ENCODE data around the gene MICALL2.

Gene MICALL2

DNA sequence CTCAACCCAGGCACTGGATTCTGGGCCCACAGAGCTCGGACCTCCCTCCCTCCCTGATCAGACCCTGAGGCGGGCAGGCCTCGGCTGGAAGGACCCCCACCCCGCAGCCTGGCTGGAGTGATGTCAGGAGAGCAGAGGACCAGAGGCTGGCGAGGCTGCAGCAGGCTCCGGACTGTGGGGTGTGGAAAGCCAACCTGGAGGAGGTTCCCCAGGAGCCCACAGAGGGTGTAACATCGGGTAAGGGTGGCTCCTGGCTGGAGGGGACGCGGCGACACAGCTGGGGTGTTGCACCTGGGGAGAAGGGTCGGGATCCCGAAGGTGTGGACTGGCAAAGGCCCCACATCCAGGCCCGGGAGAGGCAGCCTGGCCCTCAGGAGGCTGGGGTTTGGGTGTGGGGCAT lies 8.9 kb upstream of the MICALL2 start:
- DNase-seq (ENCODE audit: low read depth, low spot score) = no peak

DNA sequence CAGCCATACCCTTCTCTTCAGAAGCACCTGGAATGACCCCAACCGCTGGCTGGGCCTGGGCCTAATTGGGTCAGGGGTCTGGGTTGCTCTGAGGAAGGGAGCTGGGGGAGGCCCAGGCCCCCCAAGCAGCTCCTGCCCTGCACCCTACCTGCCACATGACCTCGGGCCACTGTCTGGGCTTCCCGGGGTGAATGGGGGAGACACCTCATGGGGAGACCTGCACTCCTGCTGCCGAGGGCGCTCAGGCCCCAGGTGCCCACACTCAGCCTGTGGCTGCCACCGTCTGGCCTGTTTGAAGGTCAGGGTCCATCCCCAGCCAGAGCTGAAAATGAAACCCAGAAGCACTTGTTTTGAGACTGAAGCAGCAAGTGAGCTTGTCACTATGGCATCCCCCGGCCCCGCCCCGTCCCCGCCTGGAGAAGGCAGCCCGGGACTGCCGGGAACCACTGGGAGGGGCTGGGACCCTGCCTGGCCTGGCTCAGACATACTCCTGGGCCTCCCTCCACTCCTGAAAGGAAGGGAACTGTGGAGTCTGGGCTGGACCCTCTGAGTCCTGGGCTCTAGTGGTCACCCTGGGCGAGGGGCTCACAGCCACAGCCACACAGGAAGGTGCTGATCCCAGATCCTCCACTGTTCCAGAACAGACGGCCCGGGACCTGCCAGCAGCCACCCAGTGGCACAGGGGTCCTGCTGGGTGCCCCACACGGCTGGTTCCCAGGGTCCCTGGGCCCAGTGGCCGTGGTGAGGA lies 7.4 kb upstream of the MICALL2 start:
- no peak for DNase-seq (ENCODE audit: low read depth, low spot score)

DNA sequence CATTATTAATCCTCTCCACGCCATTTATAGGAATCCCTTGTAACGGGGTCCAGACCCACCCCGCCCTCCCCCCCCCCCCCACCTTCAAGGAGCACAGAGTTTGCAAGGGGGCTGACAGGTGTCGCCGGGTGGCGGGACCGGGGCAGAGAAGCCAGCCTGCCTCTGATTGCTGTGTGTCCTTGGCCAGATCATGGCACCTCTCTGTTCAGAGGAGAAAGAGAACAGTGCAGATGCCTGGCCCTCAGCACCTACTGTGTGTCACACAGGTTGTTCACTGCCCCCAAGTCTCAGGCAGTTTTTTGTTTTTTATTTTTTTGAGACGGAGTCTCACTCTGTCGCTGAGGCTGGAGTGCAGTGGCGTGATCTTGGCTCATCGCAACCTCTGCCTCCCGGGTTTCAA lies 5.4 kb upstream of the MICALL2 start:
- no peak for DNase-seq (ENCODE audit: low read depth, low spot score)

DNA sequence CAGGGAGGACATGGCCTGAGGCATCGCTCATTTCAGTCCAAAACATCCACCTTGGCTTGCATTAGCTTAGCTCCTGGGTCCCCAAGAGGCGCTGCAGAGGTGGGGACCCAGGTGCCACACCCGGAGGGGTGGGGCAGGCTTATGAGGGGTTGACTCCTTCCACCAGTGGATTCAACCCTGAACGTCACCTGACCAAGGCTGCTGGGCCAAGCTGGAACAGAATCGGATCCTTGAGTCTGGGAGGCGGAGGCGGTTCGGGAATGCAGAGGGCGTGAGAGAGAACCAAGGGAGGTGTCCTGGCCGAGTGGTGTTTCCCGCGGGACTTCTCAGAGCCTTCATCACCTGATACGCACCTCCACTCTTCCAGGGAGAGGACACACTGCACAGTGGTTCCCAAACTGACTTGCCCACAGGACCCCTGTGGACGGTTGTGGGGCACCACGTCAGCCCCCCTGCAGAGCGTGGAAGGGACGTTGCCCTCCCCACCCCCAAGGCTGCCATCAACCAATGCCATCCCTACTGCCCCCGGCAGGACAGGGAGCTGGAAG lies 4.5 kb upstream of the MICALL2 start:
- DNase-seq (ENCODE audit: low read depth, low spot score) = no peak

DNA sequence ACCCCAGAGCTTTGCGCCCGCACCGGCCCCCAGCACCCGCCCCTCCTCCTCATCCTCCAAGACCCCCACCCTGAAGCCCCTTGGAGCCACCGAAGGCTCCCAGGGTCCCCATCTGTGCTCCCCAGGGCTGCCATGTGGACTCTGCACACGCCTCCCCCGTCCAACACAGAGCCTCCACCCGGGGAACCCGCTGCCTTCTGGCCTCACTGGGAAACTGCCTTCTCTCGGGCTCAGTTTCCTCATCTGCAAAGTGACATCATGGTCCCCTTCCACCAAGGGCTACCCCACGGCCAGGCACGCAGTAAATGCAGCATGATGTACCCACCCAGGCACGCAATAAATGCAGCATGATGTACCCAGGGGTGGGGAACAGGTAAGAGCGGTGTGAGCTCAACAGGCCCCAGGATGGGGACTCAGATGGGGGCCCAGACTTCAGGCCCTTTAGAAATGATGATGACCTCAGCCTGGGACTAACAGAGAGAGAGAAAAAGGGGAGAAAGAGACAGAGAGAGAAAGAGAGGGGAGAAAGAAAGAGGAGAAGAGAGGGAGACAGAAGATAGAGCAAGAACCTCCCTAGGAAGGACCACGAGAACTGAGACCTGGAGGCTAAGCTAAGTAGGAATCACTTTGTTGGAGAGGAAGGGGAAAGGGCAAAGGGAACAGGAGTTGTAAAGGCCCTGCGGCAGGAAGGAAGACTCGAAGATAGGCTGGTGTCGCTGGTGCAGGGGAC lies 2.5 kb upstream of the MICALL2 start:
- no peak for DNase-seq (ENCODE audit: low read depth, low spot score)

DNA sequence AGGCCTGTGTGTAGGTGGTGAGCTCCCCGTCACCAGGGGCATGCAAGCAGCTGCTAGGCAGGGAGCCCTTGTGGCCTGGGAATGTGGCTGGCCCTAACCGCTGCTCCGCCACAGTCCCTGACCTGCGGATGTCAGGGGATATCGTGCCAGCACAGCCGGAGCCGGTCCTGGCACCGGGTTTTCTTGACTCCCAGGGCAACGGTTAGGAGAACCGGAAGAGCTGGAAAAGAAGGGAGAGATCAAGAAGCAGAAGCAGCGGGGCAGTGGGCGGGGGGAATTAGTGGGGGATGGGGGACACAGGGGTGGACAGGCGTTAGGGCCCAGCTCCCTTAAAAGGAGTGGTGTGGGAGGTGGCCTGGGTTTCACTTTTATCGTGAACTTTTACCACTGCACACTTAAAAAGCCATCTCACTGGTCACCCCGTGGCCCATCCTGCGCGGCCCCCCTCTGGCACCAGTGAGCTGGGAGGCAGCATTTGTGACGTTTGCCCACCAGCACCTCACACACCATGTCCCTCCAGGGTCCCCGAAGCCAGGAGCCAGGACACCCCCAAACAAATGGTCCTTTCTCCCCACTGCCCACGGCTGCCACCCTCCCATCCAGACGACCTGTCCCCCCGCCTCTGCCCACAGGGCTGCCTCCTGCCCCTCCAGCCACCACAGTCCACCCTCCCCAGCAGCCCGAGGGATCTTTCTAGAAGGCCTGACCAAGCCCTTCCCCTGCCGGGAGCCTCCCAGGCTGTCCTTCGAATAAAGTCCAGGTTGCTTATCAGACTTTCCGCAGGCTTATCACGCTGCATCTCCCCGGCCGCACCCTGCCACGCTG lies 1.8 kb upstream of the MICALL2 start:
- no peak for DNase-seq (ENCODE audit: low read depth, low spot score)

DNA sequence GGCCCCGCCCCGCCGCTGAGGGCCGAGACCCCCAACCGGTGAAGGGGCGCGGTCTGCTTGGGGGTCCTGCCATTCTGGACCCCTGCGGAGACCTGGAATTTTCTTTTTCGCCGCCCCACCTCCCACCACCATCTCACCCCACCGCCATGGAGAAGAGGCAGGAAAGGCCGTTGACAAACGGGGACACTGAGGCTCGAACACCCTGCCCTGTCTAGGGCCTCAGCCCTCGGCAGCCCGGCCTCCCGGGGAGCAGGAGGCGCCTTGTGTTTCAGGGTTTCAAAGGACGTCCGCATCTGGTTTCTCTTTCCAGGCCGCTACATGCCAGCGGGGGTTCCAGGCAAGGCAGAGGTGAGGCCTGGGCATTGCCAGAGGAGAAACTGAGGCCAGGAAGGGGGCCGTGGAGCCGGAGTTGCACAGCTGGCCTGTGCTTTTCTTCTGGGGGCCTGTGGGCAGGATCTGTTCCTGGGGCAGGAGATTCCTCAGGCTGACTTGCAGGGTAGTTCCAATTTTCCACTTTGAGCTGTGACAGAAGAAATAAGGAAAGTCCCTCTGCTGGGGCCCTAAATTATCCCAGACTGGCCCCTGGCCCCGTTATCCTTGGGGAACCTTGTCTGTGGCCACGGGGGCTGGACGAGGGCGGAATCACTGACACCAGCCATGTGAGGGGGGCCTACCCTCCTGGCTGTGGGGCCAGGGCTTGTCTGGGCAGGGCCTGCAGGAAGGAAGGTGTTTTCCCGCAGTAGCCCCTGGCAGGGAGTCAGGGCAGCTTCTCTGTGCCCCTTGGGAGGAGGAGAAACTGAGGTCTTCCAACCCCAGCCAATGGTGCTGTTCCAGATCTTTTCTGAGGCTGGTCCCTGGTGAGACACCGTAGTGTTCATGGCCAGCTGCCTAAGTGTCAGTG lies 900 bp upstream of the MICALL2 start:
- no peak for DNase-seq (ENCODE audit: low read depth, low spot score)

DNA sequence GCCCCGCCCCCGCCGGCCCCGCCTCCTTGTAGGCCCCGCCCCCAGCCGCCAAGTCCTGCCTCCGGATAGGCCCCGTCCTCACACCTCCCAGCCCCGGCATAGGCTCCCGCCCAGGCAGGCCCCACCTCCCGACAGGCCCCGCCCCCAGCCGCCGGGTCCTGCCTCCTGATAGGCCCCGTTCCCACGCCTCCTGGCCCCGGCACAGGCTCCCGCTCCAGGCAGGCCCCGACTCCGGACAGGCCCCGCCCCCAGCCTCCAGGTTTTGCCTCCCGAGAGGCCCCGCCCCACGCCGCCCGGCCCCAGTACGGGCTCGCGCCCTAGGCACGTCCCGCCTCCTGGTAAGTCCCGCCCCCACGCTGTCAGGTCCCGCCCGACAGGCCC lies 232 bp upstream of the MICALL2 start:
- peak; percentile 71 for DNase-seq (ENCODE audit: low read depth, low spot score)

DNA sequence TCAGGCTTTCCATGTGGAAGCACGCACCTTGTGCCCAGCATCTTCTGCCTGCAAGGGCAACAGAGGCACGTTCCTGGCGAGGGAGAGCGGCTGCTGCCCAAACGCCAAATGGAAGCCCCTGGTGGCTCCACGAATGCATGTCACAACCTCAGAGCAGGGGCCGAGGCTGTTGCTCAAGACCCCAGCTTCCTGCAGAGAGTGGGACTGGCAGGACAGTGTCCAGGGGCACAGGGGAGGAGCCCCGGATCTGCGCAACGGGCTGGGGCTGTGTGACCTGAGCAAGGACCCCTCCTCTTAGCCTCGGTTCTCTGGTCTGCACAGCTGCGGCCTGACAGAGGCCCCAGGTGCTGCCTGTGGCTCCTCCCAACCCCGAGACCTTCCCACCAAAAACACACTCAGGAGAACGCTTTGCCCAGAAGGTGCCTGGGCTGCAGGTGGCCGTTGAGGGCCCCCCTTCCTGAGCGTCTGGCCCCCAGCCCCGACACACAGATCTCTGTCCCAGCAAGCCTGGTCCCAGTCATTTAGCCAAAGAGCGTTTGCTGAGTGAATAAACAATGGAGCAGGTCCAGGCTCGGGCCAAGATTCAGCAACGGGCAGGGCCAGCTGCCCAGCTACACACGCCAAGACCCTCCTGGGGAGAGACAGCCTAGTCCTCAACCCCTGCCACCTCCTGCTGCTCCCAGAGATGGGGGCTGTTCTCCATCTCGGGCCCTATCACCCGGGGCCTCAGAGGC lies 1.2 kb downstream of the MICALL2 start:
- no peak for DNase-seq (ENCODE audit: low read depth, low spot score)

DNA sequence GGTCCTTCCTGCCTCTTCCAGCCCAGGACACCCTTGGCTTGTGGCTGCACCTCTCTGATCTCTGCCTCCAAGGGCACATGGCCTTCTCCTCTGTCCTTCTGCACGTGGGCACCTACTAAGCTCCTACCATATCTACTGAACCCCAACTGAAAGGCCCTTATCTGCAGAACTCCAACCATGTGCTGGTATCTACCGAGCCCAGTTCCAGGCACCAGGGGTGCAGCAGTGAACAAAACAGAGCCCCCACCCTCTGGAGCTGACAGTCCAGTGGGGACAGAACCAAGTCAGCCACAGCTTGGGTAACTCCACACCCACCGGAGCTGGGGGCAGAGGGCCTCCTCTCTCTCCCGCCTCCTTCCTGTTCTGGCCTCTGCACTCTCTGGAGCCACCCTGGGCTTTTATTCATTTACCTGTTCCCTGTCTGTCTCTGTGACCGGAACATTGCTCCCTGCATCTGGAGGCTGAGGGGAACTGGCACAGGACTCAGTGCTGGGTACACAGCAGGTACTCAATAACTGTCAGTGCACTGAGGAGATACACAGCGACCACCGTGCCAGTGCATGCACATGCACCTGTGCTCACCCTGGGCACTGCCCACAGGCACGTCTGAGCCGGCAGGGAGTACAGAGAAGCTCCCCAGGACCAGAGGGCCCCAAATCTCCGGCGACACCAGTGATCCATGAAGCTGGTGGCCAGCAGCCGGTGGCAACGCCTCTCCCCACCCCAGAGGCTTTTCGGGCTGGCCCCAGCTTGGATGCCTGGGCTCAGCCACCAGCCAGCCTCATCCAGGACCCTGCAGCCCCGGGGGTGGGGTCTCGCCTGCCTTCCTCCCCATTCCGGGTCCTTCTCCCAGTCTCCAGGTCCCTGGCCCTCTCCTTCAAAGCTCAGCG lies 2.0 kb downstream of the MICALL2 start:
- no peak for DNase-seq (ENCODE audit: low read depth, low spot score)

DNA sequence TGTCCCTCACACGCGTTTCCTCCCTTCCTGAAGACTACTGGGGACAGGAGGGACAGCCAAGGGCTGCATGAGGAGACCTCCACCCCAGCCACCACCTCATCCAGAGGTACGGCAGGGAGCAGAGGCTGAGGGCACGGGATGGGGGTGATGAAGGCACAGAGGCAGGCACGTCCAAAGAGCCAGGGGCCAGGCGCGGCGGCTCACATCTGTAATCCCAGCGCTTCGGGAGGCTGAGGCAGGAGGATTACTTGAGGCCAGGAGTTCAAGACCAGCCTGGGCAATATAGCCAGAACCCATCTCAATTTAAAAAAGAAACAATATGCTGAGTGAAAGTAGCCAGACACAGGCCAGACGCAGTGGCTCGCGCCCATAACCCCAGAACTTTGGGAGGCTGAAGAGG lies 3.3 kb downstream of the MICALL2 start:
- no peak for DNase-seq (ENCODE audit: low read depth, low spot score)

DNA sequence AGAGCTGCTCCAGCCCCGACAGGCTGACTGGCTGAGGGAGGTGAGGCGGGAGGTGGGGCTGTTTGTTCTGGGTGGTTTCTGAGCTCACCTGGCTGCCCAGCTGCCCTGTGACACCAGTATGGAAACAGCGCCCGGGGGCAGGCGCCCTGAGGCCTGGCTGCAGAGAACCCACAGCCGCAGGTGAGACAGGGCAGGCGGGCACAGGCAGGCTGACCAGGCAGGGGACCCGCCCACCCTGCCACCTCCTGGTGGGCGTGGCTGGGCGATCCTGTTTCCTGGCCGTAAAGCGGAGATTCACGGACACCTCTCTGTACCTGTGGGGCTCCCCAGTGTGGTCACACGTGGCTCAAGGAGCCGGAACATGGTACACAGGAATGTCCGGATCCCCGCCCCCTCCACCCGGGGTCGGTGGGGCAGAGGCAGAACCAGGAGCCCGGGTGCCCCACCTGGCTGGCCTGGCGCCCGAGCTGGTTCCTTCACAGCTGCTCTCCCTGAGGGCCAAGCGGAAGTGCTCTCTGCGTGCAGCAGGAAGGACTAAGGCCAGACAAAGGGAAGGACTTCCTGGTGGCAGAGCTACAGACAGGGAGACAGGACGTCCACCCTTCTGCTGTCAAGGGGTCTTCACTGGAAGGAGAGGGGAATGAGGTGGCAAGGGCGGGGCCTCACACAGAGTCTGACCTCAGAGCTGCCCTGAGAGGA lies 3.9 kb downstream of the MICALL2 start:
- no peak for DNase-seq (ENCODE audit: low read depth, low spot score)

DNA sequence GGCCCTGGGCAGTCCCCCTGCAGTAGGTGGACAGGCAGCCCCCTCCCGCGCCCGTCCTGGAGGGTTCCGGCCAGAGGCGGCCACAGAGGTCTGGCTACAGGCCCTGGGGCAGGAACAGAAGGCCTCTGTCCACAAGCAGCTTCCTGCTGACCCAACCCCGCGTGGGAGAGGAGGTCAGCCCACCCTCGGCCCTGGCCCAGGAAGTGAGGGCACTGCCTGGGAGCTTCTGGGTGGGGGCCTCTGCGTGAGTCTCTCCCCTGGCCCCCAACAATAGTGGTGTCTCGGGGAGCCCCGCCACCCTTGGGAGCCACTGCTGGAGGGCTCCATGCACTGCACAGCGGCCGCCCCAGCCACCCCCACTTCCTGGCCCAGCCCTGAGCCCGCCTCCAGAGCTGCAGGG lies 4.7 kb downstream of the MICALL2 start:
- no peak for DNase-seq (ENCODE audit: low read depth, low spot score)

DNA sequence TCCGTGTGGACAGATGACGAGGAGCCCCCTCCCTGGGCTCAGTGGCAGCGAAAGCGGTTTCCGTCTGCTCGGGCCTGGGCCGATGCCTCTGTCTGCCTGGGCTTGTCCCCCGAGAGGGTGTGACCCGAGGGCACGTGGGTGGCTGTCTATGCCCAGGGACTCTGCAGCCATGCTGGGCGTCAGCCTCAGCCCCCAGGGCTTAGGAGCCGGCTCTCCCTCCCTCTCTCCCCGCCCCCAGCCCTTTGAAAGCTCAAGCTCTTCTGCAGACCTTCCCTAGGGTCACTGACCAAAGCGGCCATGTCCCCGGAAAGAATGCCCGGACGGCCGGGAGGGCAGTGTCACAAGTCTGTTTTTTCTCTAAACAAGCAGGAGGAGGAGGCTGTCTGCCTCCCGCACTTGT lies 7.1 kb downstream of the MICALL2 start:
- DNase-seq (ENCODE audit: low read depth, low spot score) = no peak

DNA sequence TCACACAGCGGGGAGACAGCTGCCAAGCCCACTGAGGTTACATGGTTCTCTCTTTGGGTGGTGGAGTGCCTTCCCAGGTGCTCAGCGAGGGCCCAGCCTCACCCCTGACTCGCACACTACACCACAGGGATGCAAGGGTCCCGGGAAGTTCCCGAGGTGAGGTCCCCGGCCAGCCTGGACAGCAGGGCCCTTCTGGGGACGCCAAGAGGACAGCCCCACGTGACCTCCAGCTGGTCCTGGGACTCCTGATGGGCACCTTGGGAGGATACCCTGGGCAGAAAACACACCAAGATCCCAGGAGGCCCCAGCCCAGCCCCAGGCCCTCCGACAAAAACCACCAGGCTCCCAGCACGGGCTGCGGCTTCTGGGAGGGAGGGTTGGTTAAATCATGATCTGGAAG lies 8.3 kb downstream of the MICALL2 start:
- no peak for DNase-seq (ENCODE audit: low read depth, low spot score)

DNA sequence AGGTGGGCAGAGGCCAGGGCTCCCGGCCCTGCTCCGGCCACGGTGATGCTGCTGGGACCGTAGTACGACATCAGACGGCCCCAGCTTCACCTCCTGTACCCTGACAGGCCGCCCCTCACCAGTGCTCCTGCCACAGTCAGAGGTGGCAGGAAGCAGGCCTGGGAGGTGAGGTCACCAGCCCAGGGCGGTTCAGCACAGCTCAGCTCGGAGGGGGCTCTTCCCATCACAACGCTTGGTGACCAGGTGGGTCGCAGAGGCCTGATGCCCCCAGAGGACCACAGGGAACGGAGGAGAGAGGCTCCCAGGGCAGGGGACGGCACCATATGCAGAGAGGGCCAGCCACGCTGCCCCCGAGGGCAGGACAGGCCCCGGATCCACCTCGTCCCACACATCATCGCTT lies 8.8 kb downstream of the MICALL2 start:
- no peak for DNase-seq (ENCODE audit: low read depth, low spot score)

DNA sequence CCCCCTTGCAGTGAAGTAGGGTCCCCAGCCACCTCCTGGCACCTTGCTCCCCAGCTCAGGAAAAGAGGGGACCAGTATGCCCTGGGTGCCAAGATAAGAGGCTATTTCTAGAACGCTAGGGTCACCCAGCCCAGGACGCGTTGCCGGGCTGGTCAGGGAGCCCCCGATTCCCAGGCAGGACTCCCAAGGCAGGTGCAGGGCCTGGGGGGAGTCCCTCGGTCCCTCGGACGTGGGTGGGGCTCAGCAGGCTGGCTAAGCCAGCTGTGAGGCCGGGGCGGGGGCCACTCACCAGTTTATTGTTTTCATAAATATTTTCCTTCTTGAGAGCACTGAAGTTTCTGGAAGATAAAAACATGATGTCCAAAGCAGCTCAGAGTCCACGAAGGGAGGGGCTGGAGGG lies 9.3 kb downstream of the MICALL2 start:
- no peak for DNase-seq (ENCODE audit: low read depth, low spot score)

DNA sequence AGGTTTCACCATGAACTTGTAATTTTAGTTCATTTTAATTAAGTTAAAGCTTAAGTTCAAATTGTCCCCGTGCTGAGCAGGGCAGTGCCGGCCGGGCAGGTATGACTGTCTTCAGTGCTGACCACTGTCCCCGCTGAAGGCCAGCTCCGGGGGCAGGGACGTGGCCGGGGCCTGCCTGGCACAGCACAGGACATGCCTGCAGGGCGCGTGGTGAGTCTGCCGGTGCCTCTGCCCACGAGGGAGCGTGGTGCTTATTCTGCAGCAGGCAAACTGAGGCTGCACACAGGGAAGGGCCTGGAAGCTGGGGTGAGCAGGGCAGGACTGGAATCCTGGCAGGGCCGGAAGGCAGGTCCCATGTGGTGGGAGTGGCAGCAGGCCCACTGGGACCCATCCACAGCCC lies 9.8 kb downstream of the MICALL2 start:
- DNase-seq (ENCODE audit: low read depth, low spot score) = no peak

DNA sequence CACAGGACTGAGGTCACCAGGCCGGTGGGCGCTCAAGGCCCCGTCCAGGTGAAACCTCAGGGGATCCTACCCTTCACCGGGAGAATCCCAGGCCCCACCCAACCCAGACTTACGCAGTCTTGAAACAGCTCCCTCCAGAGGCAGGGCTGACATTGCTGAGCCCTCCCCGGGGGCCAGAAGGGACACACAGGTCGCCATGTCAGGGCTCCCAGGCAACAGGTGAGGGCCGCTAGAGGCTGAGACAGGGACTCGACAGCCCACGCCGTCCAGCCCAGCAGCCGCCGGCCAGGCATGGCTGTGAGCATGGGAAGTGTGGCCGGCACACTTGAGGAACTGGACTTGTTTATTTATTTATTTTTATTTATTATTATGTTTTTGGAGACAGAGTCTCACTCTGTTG lies 10.3 kb downstream of the MICALL2 start:
- no peak for DNase-seq (ENCODE audit: low read depth, low spot score)

Measured in iPS DF 19.7 (cell line).